ENCODE measurements around the gene SHE.

SHE gene

DNA sequence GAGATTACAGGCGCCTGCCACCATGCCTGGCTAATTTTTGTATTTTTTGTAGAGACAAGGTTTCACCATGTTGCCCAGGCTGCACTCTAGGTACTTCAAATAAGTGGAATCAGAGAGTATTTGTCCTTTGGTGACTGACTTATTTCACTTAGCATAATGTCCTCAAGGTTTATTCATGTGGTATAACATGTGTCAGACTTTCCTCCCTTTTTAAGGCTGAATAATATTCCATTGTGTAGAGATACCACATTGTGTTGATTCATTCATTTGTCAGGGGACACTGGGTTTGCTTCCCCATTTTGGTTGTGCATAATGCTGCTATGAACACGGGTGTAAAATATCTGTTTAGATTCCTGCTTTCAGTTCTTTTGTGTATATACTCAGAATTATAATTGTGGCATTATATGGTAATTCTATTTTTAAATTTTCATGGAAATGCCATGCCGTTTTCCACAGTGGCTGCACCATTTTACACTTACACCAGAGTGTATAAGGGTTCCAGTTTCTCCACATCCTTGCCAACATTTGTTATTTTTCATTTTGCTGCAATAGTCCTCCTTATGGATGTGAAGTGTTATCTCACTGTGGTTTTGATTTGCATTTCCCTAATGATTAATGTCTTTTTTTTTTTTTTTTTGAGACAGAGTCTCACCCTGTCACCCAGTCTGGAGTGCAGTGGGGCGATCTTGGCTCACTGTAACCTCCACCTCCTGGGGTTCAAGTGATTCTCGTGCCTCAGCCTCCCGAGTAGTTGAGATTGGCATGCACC lies 62.0 kb downstream of the SHE start:
- DNase-seq (no peak), ATAC-seq (ENCODE audit: insufficient read depth, low read depth) (no peak)
- TF ChIP-seq, protein P1, sequence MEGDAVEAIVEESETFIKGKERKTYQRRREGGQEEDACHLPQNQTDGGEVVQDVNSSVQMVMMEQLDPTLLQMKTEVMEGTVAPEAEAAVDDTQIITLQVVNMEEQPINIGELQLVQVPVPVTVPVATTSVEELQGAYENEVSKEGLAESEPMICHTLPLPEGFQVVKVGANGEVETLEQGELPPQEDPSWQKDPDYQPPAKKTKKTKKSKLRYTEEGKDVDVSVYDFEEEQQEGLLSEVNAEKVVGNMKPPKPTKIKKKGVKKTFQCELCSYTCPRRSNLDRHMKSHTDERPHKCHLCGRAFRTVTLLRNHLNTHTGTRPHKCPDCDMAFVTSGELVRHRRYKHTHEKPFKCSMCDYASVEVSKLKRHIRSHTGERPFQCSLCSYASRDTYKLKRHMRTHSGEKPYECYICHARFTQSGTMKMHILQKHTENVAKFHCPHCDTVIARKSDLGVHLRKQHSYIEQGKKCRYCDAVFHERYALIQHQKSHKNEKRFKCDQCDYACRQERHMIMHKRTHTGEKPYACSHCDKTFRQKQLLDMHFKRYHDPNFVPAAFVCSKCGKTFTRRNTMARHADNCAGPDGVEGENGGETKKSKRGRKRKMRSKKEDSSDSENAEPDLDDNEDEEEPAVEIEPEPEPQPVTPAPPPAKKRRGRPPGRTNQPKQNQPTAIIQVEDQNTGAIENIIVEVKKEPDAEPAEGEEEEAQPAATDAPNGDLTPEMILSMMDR (IDR thresholded peaks at IDR 0.05; ENCODE audit: borderline replicate concordance, extremely low read depth, low read length, poor library complexity, severe bottlenecking), result no peak
- no peak for TF ChIP-seq EZH2 (IDR thresholded peaks at IDR 0.05; ENCODE audit: borderline replicate concordance, low read depth, low read length, severe bottlenecking)
- Histone ChIP-seq H3K4me3 (ENCODE audit: low read depth in 1 of 2, low read length in 2 of 2) (no peak overlapping the region), H3K4me1 (ENCODE audit: insufficient read depth, low read length) (no peaks in the 10 kb centered on the region), H3K79me2 (ENCODE audit: insufficient read depth, low read length) (no peaks in the 10 kb centered on the region), H3K27me3 (ENCODE audit: insufficient read depth, low read length, poor library complexity) (peaks cover 10% of the 10 kb centered on the region), H2AFZ (ENCODE audit: low read depth, low read length) (no peak overlapping the region), H3K4me2 (ENCODE audit: insufficient read depth, low read length) (no peak overlapping the region), H3K9me3 (ENCODE audit: insufficient read depth, low read length, severe bottlenecking) (no peaks in the 10 kb centered on the region), H4K20me1 (ENCODE audit: insufficient read depth, low read length) (no peaks in the 10 kb centered on the region), H3K36me3 (ENCODE audit: insufficient read depth, low read length) (no peaks in the 10 kb centered on the region), H3K27ac (ENCODE audit: low read length) (no peak overlapping the region), H3K9ac (ENCODE audit: low read depth, low read length) (no peak overlapping the region)

DNA sequence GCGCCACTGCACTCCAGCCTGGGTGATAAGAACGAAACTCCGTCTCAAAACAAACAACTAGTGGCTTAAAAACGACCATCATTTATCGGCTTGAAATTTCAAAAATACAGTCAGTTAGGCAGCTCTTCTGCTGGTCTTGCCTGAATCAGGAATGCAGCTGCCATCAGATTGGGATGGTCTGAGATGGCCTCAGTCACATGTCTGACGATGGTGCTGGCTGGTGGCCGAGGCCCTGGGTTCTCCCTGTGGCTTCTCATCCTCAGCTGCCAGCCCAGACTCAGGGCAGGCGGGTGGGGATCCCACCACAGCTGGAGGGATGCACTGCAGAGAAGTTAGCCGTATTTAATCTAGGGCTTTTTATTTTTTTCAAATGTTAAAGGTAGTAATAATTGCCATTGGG lies 65.8 kb downstream of the SHE start:
- no peak overlapping the region for H3K27ac ChIP-seq (ENCODE audit: low read length)
- no peak overlapping the region for H3K9ac ChIP-seq (ENCODE audit: low read depth, low read length)
- TF ChIP-seq EZH2 (IDR thresholded peaks at IDR 0.05; ENCODE audit: borderline replicate concordance, low read depth, low read length, severe bottlenecking), result no peak
- TF ChIP-seq, protein P1 (IDR thresholded peaks at IDR 0.05; ENCODE audit: borderline replicate concordance, extremely low read depth, low read length, poor library complexity, severe bottlenecking), result no peak
- DNase-seq, result no peak
- H4K20me1 ChIP-seq (ENCODE audit: insufficient read depth, low read length), result no peaks in the 10 kb centered on the region
- no peak overlapping the region for H3K4me2 ChIP-seq (ENCODE audit: insufficient read depth, low read length)
- no peaks in the 10 kb centered on the region for H3K4me1 ChIP-seq (ENCODE audit: insufficient read depth, low read length)
- no peak overlapping the region for H2AFZ ChIP-seq (ENCODE audit: low read depth, low read length)
- no peaks in the 10 kb centered on the region for H3K36me3 ChIP-seq (ENCODE audit: insufficient read depth, low read length)
- peaks cover 7% of the 10 kb centered on the region for H3K27me3 ChIP-seq (ENCODE audit: insufficient read depth, low read length, poor library complexity)
- H3K79me2 ChIP-seq (ENCODE audit: insufficient read depth, low read length), result no peaks in the 10 kb centered on the region
- no peaks in the 10 kb centered on the region for H3K9me3 ChIP-seq (ENCODE audit: insufficient read depth, low read length, severe bottlenecking)
- H3K4me3 ChIP-seq (ENCODE audit: low read depth in 1 of 2, low read length in 2 of 2), result no peak overlapping the region
- no peak for ATAC-seq (ENCODE audit: insufficient read depth, low read depth)

DNA sequence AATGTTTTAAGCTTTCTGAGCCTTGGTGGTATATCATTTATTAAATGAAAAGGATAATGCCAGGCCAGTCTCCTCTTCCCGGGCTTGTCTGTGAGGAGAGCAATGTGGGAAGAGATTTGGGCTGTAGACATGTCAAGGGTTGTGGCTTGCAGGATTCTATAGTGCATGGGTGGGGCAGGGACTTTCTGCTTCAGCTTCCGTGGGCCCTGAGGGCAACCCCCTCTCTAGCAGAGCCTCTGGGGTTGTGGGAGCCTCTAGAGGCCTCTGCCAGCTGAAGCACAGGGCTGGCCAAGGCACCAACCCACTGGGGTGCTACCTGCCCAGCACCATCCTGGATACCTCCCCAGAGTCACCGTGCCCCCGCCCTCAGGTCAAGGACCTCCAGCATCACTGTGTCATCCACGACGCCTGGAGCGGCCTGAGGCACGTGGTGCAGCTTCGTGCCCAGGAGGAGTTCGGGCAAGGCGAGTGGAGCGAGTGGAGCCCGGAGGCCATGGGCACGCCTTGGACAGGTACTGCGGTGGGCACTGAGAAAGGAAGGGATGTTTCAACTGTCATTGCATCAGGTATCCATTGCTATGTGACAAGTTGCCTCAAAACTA lies 66.5 kb downstream of the SHE start:
- H3K27me3 ChIP-seq (ENCODE audit: insufficient read depth, low read length, poor library complexity), result peaks cover under 1% of the 10 kb centered on the region
- no peak for TF ChIP-seq EZH2 (IDR thresholded peaks at IDR 0.05; ENCODE audit: borderline replicate concordance, low read depth, low read length, severe bottlenecking)
- TF ChIP-seq, protein P1 (IDR thresholded peaks at IDR 0.05; ENCODE audit: borderline replicate concordance, extremely low read depth, low read length, poor library complexity, severe bottlenecking), result no peak
- no peaks in the 10 kb centered on the region for H3K79me2 ChIP-seq (ENCODE audit: insufficient read depth, low read length)
- H3K36me3 ChIP-seq (ENCODE audit: insufficient read depth, low read length), result no peaks in the 10 kb centered on the region
- no peaks in the 10 kb centered on the region for H3K4me1 ChIP-seq (ENCODE audit: insufficient read depth, low read length)
- DNase-seq (no peak), ATAC-seq (ENCODE audit: insufficient read depth, low read depth) (no peak)
- H3K9ac ChIP-seq (ENCODE audit: low read depth, low read length), result no peak overlapping the region
- H3K27ac ChIP-seq (ENCODE audit: low read length), result no peak overlapping the region
- H3K4me2 ChIP-seq (ENCODE audit: insufficient read depth, low read length), result no peak overlapping the region
- no peaks in the 10 kb centered on the region for H4K20me1 ChIP-seq (ENCODE audit: insufficient read depth, low read length)
- H3K4me3 ChIP-seq (ENCODE audit: low read depth in 1 of 2, low read length in 2 of 2), result no peak overlapping the region
- H2AFZ ChIP-seq (ENCODE audit: low read depth, low read length), result no peak overlapping the region
- H3K9me3 ChIP-seq (ENCODE audit: insufficient read depth, low read length, severe bottlenecking), result no peaks in the 10 kb centered on the region
